Activated naive CD4-positive, alpha-beta T cell treated with Interleukin-2 at 50 U/mL for 16 hours (primary cell): ENCODE results near the gene FGGY.

Source experiments
- DNase-seq: peaks from one replicate; pipeline ENCODE4 v3.0.0-alpha.2; 2020

The FGGY gene

GRCh38 chr1:59805554-59805953 is 508.7 kb downstream of the FGGY start:
- DNase-seq: no peak
